ENCODE measurements around the gene CBFA2T2.

The CBFA2T2 gene

DNA sequence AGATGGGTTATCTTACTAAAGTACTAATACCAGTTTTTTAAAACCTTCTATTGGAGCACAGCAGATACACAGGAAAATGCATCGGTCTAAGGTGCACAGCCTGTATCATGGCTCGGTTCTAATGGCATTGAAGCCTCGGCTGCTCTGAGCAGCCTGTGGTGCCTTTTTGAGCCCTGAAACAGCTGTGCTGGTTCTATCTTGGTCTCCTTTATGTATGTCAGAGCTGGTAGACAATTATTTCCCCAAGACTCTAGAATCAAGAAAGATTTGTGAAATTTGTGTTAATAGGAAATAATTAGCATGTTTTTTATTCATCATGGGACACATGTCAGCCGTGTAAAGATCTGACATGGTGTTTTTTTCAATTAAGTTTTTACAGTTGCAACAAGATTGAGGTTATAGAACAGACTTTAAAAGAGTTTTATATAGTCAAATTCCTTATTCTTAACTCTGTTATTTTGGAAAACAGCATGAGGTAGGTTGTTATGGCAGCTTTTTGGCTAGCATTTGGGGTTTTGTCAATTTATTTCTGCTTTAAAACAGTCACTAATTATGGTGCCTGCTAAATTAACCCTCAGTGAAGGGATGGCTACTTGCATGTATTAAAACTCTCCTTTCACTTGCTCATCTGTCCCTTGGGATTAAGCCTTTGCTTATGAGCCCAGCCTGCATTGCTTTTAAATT, 132.0 kb downstream of the CBFA2T2 start:
- Histone ChIP-seq H3K4me1 (ENCODE audit: insufficient read depth, insufficient read length) (peaks cover 3% of the 10 kb centered on the region), H3K4me3 (ENCODE audit: insufficient read length, low read depth) (no peak overlapping the region), H3K9me3 (ENCODE audit: insufficient read depth, low read length) (no peaks in the 10 kb centered on the region), H3K27me3 (ENCODE audit: insufficient read depth, insufficient read length) (no peaks in the 10 kb centered on the region), H3K9ac (ENCODE audit: insufficient read length, low read depth) (no peak overlapping the region), H3K36me3 (ENCODE audit: insufficient read depth, insufficient read length, low read length) (peaks cover 12% of the 10 kb centered on the region)
- DNase-seq (ENCODE audit: low read depth, low spot score), result no peak
- TF ChIP-seq ZNF274 (IDR thresholded peaks at IDR 0.05; ENCODE audit: low read depth, low read length) (no peak), SUZ12 (IDR thresholded peaks at IDR 0.05; ENCODE audit: extremely low read depth, insufficient read depth, insufficient read length) (no peak), YY1 (IDR thresholded peaks at IDR 0.05; ENCODE audit: insufficient read depth, insufficient read length) (no peak)

DNA sequence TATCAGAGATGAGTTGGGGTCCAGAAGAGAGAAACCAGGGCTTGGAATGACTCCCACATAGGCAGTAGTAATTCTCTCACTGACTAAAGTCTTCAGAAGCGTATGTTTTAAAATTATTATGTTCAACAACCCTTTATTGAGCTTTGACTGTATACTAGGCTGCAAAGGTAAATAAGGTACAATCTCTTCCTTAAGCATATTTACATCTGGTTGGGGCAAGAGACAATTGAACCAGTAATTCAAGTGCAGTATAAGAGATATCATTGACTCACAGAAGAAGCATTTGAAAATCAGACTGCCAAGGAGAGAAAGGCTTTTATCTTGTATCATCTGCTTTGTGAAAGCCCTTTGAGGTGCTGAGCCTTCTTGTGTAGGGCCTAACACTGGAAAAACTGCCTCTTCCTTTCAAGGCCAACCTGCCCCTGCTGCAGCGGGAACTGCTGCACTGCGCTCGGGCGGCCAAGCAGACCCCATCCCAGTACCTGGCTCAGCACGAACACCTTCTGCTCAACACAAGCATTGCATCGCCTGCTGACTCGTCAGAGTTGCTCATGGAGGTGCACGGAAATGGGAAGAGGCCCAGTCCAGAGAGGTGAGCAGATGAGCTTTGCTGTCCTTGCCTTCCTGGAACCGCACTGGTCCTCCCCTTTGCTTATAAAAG, 132.9 kb downstream of the CBFA2T2 start:
- H3K27me3 ChIP-seq (ENCODE audit: insufficient read depth, insufficient read length), result no peaks in the 10 kb centered on the region
- H3K9me3 ChIP-seq (ENCODE audit: insufficient read depth, low read length), result no peaks in the 10 kb centered on the region
- peaks cover 3% of the 10 kb centered on the region for H3K4me1 ChIP-seq (ENCODE audit: insufficient read depth, insufficient read length)
- no peak for DNase-seq (ENCODE audit: low read depth, low spot score)
- no peak overlapping the region for H3K4me3 ChIP-seq (ENCODE audit: insufficient read length, low read depth)
- H3K36me3 ChIP-seq (ENCODE audit: insufficient read depth, insufficient read length, low read length), result peaks cover 12% of the 10 kb centered on the region
- no peak for TF ChIP-seq SUZ12 (IDR thresholded peaks at IDR 0.05; ENCODE audit: extremely low read depth, insufficient read depth, insufficient read length)
- TF ChIP-seq YY1 (IDR thresholded peaks at IDR 0.05; ENCODE audit: insufficient read depth, insufficient read length), result no peak
- no peak overlapping the region for H3K9ac ChIP-seq (ENCODE audit: insufficient read length, low read depth)

DNA sequence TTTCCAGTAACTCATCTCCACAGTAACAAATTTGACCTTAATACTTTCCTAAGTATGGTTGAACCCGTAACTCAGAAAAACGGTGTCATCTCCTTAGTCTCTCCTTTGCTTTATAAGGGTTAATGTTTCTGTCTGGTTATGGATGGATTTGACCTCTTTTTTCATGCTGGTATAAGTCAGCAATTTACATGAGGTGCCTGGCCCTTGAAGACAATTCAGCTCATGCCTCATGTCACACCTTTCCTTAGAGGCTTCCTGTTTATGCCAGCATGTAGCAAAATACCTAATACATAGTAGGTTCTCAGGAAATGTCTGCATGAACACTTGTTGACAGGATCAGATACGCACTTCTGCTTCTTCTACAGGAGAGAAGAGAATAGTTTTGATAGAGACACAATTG, 134.5 kb downstream of the CBFA2T2 start:
- H3K9me3 ChIP-seq (ENCODE audit: insufficient read depth, low read length), result no peaks in the 10 kb centered on the region
- TF ChIP-seq ZNF274 (IDR thresholded peaks at IDR 0.05; ENCODE audit: low read depth, low read length), result no peak
- no peak for TF ChIP-seq YY1 (IDR thresholded peaks at IDR 0.05; ENCODE audit: insufficient read depth, insufficient read length)
- no peak for TF ChIP-seq SUZ12 (IDR thresholded peaks at IDR 0.05; ENCODE audit: extremely low read depth, insufficient read depth, insufficient read length)
- H3K4me1 ChIP-seq (ENCODE audit: insufficient read depth, insufficient read length), result peaks cover 3% of the 10 kb centered on the region
- no peak overlapping the region for H3K9ac ChIP-seq (ENCODE audit: insufficient read length, low read depth)
- DNase-seq (ENCODE audit: low read depth, low spot score), result no peak
- H3K36me3 ChIP-seq (ENCODE audit: insufficient read depth, insufficient read length, low read length), result peaks cover 12% of the 10 kb centered on the region
- no peaks in the 10 kb centered on the region for H3K27me3 ChIP-seq (ENCODE audit: insufficient read depth, insufficient read length)
- H3K4me3 ChIP-seq (ENCODE audit: insufficient read length, low read depth), result no peak overlapping the region

DNA sequence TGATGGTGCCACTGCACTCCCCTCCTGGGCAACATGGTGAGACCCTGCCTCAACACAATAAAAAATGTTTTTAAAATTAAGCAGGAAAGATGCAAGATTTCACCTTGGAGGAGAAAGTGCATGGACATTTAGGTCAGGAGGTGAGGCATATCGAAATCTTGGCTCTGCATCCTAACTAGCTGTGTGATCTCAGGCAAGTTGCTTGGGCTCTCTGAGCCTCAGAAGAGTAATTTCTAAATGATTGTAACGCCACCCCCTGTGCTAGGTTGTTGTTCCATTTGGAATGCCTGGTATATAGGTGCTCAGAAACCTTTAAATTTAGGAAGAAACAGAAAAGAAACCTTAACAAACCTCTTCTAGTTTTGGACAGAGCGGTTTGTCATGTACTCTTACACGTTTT, 136.3 kb downstream of the CBFA2T2 start:
- TF ChIP-seq ZNF274 (IDR thresholded peaks at IDR 0.05; ENCODE audit: low read depth, low read length), result no peak
- no peak for TF ChIP-seq SUZ12 (IDR thresholded peaks at IDR 0.05; ENCODE audit: extremely low read depth, insufficient read depth, insufficient read length)
- TF ChIP-seq YY1 (IDR thresholded peaks at IDR 0.05; ENCODE audit: insufficient read depth, insufficient read length), result no peak
- no peak for DNase-seq (ENCODE audit: low read depth, low spot score)
- H3K36me3 ChIP-seq (ENCODE audit: insufficient read depth, insufficient read length, low read length), result peaks cover 24% of the 10 kb centered on the region

DNA sequence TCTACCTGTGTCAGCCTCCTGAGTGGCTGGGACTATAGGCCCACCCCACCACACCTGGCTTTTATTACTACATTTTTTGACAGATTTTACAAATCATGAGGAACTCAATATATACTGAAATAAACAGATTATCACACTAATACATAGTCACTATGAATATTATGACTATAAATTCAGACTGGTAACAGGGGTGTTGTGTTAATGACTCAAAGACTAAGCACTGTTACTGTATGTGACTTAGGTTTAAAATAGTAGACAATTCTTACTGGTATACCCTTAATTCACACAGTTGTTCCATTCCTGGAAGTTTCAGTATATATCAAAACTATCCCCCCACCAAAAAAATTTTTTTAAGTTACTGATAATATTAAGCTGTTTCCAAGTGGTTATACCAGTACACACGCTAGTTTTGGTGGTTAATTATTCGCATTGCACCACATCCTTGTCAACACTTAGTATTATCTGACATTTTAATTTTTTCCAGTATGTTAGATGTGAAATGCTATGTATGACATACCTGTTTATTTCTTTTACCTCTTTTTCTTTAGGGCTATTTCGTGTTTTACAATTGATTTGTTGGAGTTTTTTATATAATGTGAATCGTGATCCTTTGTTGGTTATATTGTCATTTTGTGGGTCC, 137.8 kb downstream of the CBFA2T2 start:
- no peak overlapping the region for H3K4me3 ChIP-seq (ENCODE audit: insufficient read length, low read depth)
- TF ChIP-seq SUZ12 (IDR thresholded peaks at IDR 0.05; ENCODE audit: extremely low read depth, insufficient read depth, insufficient read length) (no peak), ZNF274 (IDR thresholded peaks at IDR 0.05; ENCODE audit: low read depth, low read length) (no peak), YY1 (IDR thresholded peaks at IDR 0.05; ENCODE audit: insufficient read depth, insufficient read length) (no peak)
- H3K36me3 ChIP-seq (ENCODE audit: insufficient read depth, insufficient read length, low read length), result peaks cover 26% of the 10 kb centered on the region
- DNase-seq (ENCODE audit: low read depth, low spot score), result no peak
- H3K9ac ChIP-seq (ENCODE audit: insufficient read length, low read depth), result no peak overlapping the region
- H3K9me3 ChIP-seq (ENCODE audit: insufficient read depth, low read length), result no peaks in the 10 kb centered on the region
- peaks cover 3% of the 10 kb centered on the region for H3K4me1 ChIP-seq (ENCODE audit: insufficient read depth, insufficient read length)
- H3K27me3 ChIP-seq (ENCODE audit: insufficient read depth, insufficient read length), result no peaks in the 10 kb centered on the region

More for the DNA sequence above, 136.3 kb downstream of the CBFA2T2 start:
- H3K4me1 ChIP-seq (ENCODE audit: insufficient read depth, insufficient read length), result peaks cover 3% of the 10 kb centered on the region
- no peaks in the 10 kb centered on the region for H3K9me3 ChIP-seq (ENCODE audit: insufficient read depth, low read length)
- no peak overlapping the region for H3K9ac ChIP-seq (ENCODE audit: insufficient read length, low read depth)
- no peaks in the 10 kb centered on the region for H3K27me3 ChIP-seq (ENCODE audit: insufficient read depth, insufficient read length)
- H3K4me3 ChIP-seq (ENCODE audit: insufficient read length, low read depth), result no peak overlapping the region

DNA sequence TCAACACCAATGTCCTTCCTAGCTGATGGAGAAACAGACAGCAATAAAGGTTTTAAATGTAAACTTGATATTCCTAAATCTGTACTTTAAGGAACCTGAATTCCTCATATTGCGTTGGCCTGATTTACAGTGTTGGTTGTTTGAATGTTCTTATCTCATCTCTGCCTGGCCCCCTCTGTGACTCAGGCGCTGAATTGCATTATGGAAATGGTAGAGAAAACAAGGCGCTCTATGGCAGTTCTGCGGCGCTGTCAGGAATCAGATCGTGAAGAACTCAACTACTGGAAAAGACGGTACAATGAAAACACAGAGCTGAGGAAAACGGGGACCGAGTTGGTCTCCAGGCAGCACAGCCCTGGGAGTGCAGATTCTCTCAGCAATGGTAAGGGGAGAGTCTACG, 139.6 kb downstream of the CBFA2T2 start:
- Histone ChIP-seq H3K36me3 (ENCODE audit: insufficient read depth, insufficient read length, low read length) (peaks cover 17% of the 10 kb centered on the region), H3K9me3 (ENCODE audit: insufficient read depth, low read length) (no peaks in the 10 kb centered on the region), H3K4me1 (ENCODE audit: insufficient read depth, insufficient read length) (no peaks in the 10 kb centered on the region), H3K4me3 (ENCODE audit: insufficient read length, low read depth) (no peak overlapping the region), H3K27me3 (ENCODE audit: insufficient read depth, insufficient read length) (no peaks in the 10 kb centered on the region), H3K9ac (ENCODE audit: insufficient read length, low read depth) (no peak overlapping the region)
- DNase-seq (ENCODE audit: low read depth, low spot score), result no peak
- TF ChIP-seq YY1 (IDR thresholded peaks at IDR 0.05; ENCODE audit: insufficient read depth, insufficient read length), result no peak
- TF ChIP-seq SUZ12 (IDR thresholded peaks at IDR 0.05; ENCODE audit: extremely low read depth, insufficient read depth, insufficient read length), result no peak
- TF ChIP-seq ZNF274 (IDR thresholded peaks at IDR 0.05; ENCODE audit: low read depth, low read length), result no peak

DNA sequence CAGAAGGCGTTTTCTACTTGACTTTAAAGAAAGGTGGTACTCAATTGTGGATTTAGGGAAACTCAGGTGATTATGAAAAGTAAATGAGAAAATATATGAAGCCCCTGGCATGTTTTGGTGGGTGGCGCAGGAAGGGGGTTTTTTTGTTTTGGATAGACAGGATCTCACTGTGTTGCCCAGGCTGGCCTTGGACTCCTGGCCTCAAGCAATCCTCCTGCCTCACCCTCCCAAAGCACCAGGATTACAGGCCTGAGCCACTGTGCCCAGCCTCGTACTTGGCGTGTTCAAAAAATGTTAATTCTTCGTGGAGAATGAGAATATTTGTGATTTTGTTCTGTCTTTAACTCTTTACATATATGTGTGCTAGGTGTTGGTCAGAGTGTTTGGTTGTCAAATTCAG, 140.1 kb downstream of the CBFA2T2 start:
- H3K4me3 ChIP-seq (ENCODE audit: insufficient read length, low read depth), result no peak overlapping the region
- no peaks in the 10 kb centered on the region for H3K9me3 ChIP-seq (ENCODE audit: insufficient read depth, low read length)
- no peaks in the 10 kb centered on the region for H3K4me1 ChIP-seq (ENCODE audit: insufficient read depth, insufficient read length)
- TF ChIP-seq ZNF274 (IDR thresholded peaks at IDR 0.05; ENCODE audit: low read depth, low read length) (no peak), YY1 (IDR thresholded peaks at IDR 0.05; ENCODE audit: insufficient read depth, insufficient read length) (no peak), SUZ12 (IDR thresholded peaks at IDR 0.05; ENCODE audit: extremely low read depth, insufficient read depth, insufficient read length) (no peak)
- no peaks in the 10 kb centered on the region for H3K27me3 ChIP-seq (ENCODE audit: insufficient read depth, insufficient read length)
- H3K36me3 ChIP-seq (ENCODE audit: insufficient read depth, insufficient read length, low read length), result peaks cover 14% of the 10 kb centered on the region
- H3K9ac ChIP-seq (ENCODE audit: insufficient read length, low read depth), result no peak overlapping the region
- DNase-seq (ENCODE audit: low read depth, low spot score), result no peak

Data from NT2/D1 (cell line).